Measurements from ENCODE around the gene SLCO1A2.
"Not testable (repeated sequence)": the region's sequence is repeated elsewhere in the genome, so short reads cannot be mapped to it uniquely, and the experiment has no call there.

Gene SLCO1A2

GRCh38 chr12:21369141-21369980 lies 34.6 kb upstream of the SLCO1A2 start:
- TF ChIP-seq CTCF (IDR thresholded peaks at IDR 0.05; ENCODE audit: control extremely low read depth, extremely low read depth, low read depth, missing control alignments): no peak
- CTCF ChIA-PET: no interaction called here
- POLR2A ChIA-PET: no interaction called here
- DNase-seq (ENCODE audit: extremely low spot score): no peak

- DNase-seq (ENCODE audit: extremely low spot score); POLR2A ChIA-PET; CTCF ChIA-PET: not testable (repeated sequence)
Measured at GRCh38 chr12:21360632-21361031, 25.9 kb upstream of the SLCO1A2 start.

GRCh38 chr12:21354641-21355040 lies 19.9 kb upstream of the SLCO1A2 start:
- CTCF ChIA-PET: interaction anchor here (1.5 kb wide), 1 partner anchor 18 kb away, joined by 6 read pairs; the partner anchor contains the start of gene IAPP
- DNase-seq (ENCODE audit: extremely low spot score): no peak
- no peak for TF ChIP-seq CTCF (IDR thresholded peaks at IDR 0.05; ENCODE audit: control extremely low read depth, extremely low read depth, low read depth, missing control alignments)
- POLR2A ChIA-PET: no interaction called here

GRCh38 chr12:21353948-21354347 lies 19.2 kb upstream of the SLCO1A2 start:
- ChIA-PET CTCF (no interaction called here), POLR2A (no interaction called here)
- no peak for DNase-seq (ENCODE audit: extremely low spot score)

GRCh38 chr12:21353487-21353886 lies 18.8 kb upstream of the SLCO1A2 start:
- TF ChIP-seq CTCF (IDR thresholded peaks at IDR 0.05; ENCODE audit: control extremely low read depth, extremely low read depth, low read depth, missing control alignments): no peak
- POLR2A ChIA-PET: no interaction called here
- DNase-seq (ENCODE audit: extremely low spot score): no peak
- CTCF ChIA-PET: no interaction called here

More at GRCh38 chr12:21353948-21354347, 19.2 kb upstream of the SLCO1A2 start:
- TF ChIP-seq CTCF (IDR thresholded peaks at IDR 0.05; ENCODE audit: control extremely low read depth, extremely low read depth, low read depth, missing control alignments): no peak

- no peak for TF ChIP-seq CTCF (IDR thresholded peaks at IDR 0.05; ENCODE audit: control extremely low read depth, extremely low read depth, low read depth, missing control alignments)
- ChIA-PET POLR2A (no interaction called here), CTCF (no interaction called here)
- no peak for DNase-seq (ENCODE audit: extremely low spot score)
Measured at GRCh38 chr12:21350975-21351374, 16.3 kb upstream of the SLCO1A2 start.

- ChIA-PET CTCF (no interaction called here), POLR2A (no interaction called here)
- no peak for DNase-seq (ENCODE audit: extremely low spot score)
- TF ChIP-seq CTCF (IDR thresholded peaks at IDR 0.05; ENCODE audit: control extremely low read depth, extremely low read depth, low read depth, missing control alignments): no peak
Measured at GRCh38 chr12:21346542-21347205, 12.0 kb upstream of the SLCO1A2 start.

Measured in GM10248 (cell line).